Sigmoid colon (tissue), 4 donors: ENCODE data around the gene PHF19.

Experiments
- POLR2AphosphoS5 ChIP-seq, 4 donors: sonication (generic); formaldehyde crosslinking; IDR thresholded peaks; one replicate each; pipeline ENCODE4 v1.6.1; 2017; ENCODE audit warnings: antibody characterized with exemption in 4 of 4
- TF ChIP-seq, protein P1 (sequence below), 4 experiments: fragments of 450-650 bp in 3 of 4; fragments of 200-600 bp in 1 of 4; IDR thresholded peaks; one replicate each; pipeline ENCODE4 v1.5.1; 2016 to 2019; ENCODE audit warnings: antibody characterized with exemption in 4 of 4, mild to moderate bottlenecking in 3 of 4, moderate library complexity in 2 of 4

DNA sequence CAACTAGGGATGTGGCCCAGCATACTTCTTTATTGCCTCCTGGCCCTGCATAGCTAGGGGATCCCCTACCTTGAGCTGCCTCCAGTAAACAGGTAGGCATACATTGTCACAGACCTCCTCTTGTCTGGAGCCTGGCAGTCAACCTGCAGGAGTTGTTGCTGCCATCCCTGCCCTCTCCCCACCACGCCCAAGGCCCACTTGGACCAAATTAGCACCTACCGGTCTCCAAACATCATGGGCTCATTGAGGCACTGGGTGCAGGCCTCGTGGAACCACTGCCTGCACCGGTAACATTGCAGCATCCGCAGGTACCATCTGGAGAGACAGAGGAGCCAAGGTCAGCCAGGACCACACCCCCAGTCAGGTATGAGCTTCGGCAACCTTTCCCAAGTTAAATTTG is 10.3 kb downstream of the PHF19 start:
- TF ChIP-seq, protein P1, sequence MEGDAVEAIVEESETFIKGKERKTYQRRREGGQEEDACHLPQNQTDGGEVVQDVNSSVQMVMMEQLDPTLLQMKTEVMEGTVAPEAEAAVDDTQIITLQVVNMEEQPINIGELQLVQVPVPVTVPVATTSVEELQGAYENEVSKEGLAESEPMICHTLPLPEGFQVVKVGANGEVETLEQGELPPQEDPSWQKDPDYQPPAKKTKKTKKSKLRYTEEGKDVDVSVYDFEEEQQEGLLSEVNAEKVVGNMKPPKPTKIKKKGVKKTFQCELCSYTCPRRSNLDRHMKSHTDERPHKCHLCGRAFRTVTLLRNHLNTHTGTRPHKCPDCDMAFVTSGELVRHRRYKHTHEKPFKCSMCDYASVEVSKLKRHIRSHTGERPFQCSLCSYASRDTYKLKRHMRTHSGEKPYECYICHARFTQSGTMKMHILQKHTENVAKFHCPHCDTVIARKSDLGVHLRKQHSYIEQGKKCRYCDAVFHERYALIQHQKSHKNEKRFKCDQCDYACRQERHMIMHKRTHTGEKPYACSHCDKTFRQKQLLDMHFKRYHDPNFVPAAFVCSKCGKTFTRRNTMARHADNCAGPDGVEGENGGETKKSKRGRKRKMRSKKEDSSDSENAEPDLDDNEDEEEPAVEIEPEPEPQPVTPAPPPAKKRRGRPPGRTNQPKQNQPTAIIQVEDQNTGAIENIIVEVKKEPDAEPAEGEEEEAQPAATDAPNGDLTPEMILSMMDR (IDR thresholded peaks at IDR 0.05): no peak
- no peak for TF ChIP-seq POLR2AphosphoS5 (IDR thresholded peaks at IDR 0.05)
